GM23248 (cell line): ENCODE measurements around the gene RTN4RL1.

Experiments used
- EZH2 ChIP-seq: fragments of 200-600 bp; sonication (generic); IDR thresholded peaks from 2 replicates; pipeline ENCODE4 v1.6.1; 2018; ENCODE audit warnings: antibody characterized with exemption, mild to moderate bottlenecking; ENCODE audit not compliant: insufficient read depth, poor library complexity, severe bottlenecking
- EZH2phosphoT487 ChIP-seq: fragments of 200-600 bp; sonication (generic); IDR thresholded peaks from 2 replicates; pipeline ENCODE4 v1.6.1; 2018; ENCODE audit warnings: antibody characterized with exemption, moderate library complexity, mild to moderate bottlenecking, low read depth; ENCODE audit not compliant: insufficient read depth

- no peak for TF ChIP-seq EZH2phosphoT487
- no peak for TF ChIP-seq EZH2
Measured at GRCh38 chr17:1985686-1986085, 39.4 kb downstream of the RTN4RL1 start.
